SH-SY5Y (cell line): ENCODE measurements around the gene SLC22A5.

Experiments
- GATA2 ChIP-seq: IDR thresholded peaks from 2 replicates; pipeline ENCODE4 v1.6.1; 2011; ENCODE audit warnings: mild to moderate bottlenecking, low read depth, low read length
- GATA3 ChIP-seq: IDR thresholded peaks from 2 replicates; pipeline ENCODE4 v1.6.1; 2011; ENCODE audit warnings: low read depth, mild to moderate bottlenecking, low read length, moderate library complexity

DNA sequence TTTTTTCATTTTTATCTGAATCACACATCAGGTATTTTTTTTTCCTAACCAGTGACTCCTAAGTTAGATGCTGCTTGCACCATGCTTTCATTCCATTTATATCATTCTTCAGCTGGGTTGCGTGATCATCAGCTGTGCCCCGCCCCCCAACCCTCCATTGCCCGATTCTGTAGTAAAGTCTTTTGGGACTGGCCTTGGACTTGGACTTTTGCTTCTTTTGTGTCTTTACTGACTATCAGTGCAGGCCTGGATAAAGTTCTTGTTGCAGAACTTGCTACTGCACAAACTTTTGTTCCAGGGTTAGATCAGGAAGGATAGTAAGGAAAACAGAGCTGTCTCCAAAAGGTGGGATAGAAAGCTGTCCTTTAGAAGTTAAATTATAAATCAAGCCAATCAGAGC is 38.5 kb downstream of the SLC22A5 start:
- TF ChIP-seq GATA3 (no peak), GATA2 (no peak)
